Thoracic aorta (tissue), 2 donors: ENCODE results near the gene CRTC3. TPM values are rescaled to one million over a fixed set of nuclear protein-coding genes. Genes with fewer than 3 reads are reported as not detected.

Experiments used
- ATAC-seq: fragments of 150-250 bp; one replicate; pipeline ENCODE4 v1.8.0; 2017; ENCODE audit warnings: low read depth; ENCODE audit not compliant: insufficient number of reproducible peaks, low FRiP score
- DNase-seq: peaks from one replicate; pipeline ENCODE4 v3.0.0-alpha.2; 2020; ENCODE audit warnings: low spot score
- H3K27ac ChIP-seq, 2 donors: fragments of 200-600 bp; sonication (generic); 1 replicate in 1 of 2; 2 replicates in 1 of 2; pipeline ENCODE4 v1.5.1; 2016; ENCODE audit warnings: mild to moderate bottlenecking in 2 of 2, moderate library complexity in 2 of 2
- H3K27me3 ChIP-seq: fragments of 200-600 bp; sonication (generic); replicated peaks from 2 replicates; pipeline ENCODE4 v1.6.0; 2016; ENCODE audit warnings: mild to moderate bottlenecking; ENCODE audit not compliant: insufficient read depth
- H3K36me3 ChIP-seq: fragments of 200-600 bp; sonication (generic); one replicate; pipeline ENCODE4 v1.5.1; 2016
- H3K4me1 ChIP-seq, 2 donors: fragments of 200-600 bp; sonication (generic); 1 replicate in 1 of 2; 2 replicates in 1 of 2; pipeline versions ENCODE4 v1.5.1 to v1.6.0; 2016; ENCODE audit warnings: low read depth in 2 of 2, mild to moderate bottlenecking in 1 of 2; ENCODE audit not compliant: control insufficient read depth in 1 of 2
- H3K4me3 ChIP-seq: fragments of 200-600 bp; sonication (generic); 2 replicates; pipeline ENCODE4 v1.5.1; 2016; ENCODE audit warnings: mild to moderate bottlenecking
- H3K9me3 ChIP-seq: fragments of 200-600 bp; sonication (generic); 2 replicates; pipeline ENCODE4 v1.5.1; 2016
- CTCF ChIP-seq: fragments of 200-600 bp; sonication (generic); IDR thresholded peaks from one replicate; pipeline ENCODE4 v1.5.1; 2019; ENCODE audit warnings: antibody characterized with exemption
- total RNA-seq, 2 donors: library from RNA; depleted of rRNA; stranded (reverse); fragments of >200 nt; gene quantifications; one replicate each; pipeline versions ENCODE4 v1.1.0 to v1.2.3, GENCODE V29; 2016

Gene CRTC3
- total RNA-seq, 2 donors from 2014 or later: 73.2 to 89.8 TPM

- DNase-seq: no peak
- peaks cover 39 to 51% of the 10 kb centered on the region in 2 donors for H3K4me1 ChIP-seq
- no peak overlapping the region for H3K4me3 ChIP-seq
- no peaks in the 10 kb centered on the region for H3K9me3 ChIP-seq
- H3K36me3 ChIP-seq: no peaks in the 10 kb centered on the region
- no peaks in the 10 kb centered on the region for H3K27me3 ChIP-seq
- ATAC-seq: no peak
- no peak overlapping the region for H3K27ac ChIP-seq
- no peak for TF ChIP-seq CTCF
These were observed 55.1 kb downstream of the CRTC3 start for GRCh38 chr15:90584841-90585240.

GRCh38 chr15:90585863-90586262, 56.1 kb downstream of the CRTC3 start:
- ATAC-seq (no peak), DNase-seq (no peak)
- peaks cover 33 to 52% of the 10 kb centered on the region in 2 donors for H3K4me1 ChIP-seq
- no peak for TF ChIP-seq CTCF
- peak overlapping the region in 1 of 2 donors; percentile 16 for H3K27ac ChIP-seq
- no peak overlapping the region for H3K4me3 ChIP-seq
- H3K36me3 ChIP-seq: no peaks in the 10 kb centered on the region
- H3K9me3 ChIP-seq: no peaks in the 10 kb centered on the region
- H3K27me3 ChIP-seq: no peaks in the 10 kb centered on the region

- Histone ChIP-seq H3K9me3 (no peaks in the 10 kb centered on the region), H3K4me1 (peaks cover 31 to 52% of the 10 kb centered on the region in 2 donors), H3K36me3 (no peaks in the 10 kb centered on the region), H3K27ac (no peak overlapping the region), H3K27me3 (no peaks in the 10 kb centered on the region), H3K4me3 (no peak overlapping the region)
- DNase-seq: no peak
- ATAC-seq: no peak
- TF ChIP-seq CTCF: no peak
These were observed 57.2 kb downstream of the CRTC3 start for GRCh38 chr15:90586948-90587347.

- ATAC-seq (no peak), DNase-seq (no peak)
- Histone ChIP-seq H3K4me1 (peaks cover 24 to 52% of the 10 kb centered on the region in 2 donors), H3K27ac (no peak overlapping the region), H3K4me3 (no peak overlapping the region), H3K9me3 (no peaks in the 10 kb centered on the region), H3K36me3 (no peaks in the 10 kb centered on the region), H3K27me3 (no peaks in the 10 kb centered on the region)
- no peak for TF ChIP-seq CTCF
These were observed 58.7 kb downstream of the CRTC3 start for GRCh38 chr15:90588427-90588826.

GRCh38 chr15:90591524-90591923, 61.8 kb downstream of the CRTC3 start:
- H3K4me1 ChIP-seq: peaks cover 39 to 67% of the 10 kb centered on the region in 2 donors

More at GRCh38 chr15:90591524-90591923, 61.8 kb downstream of the CRTC3 start:
- ATAC-seq (no peak), DNase-seq (no peak)
- no peaks in the 10 kb centered on the region for H3K36me3 ChIP-seq
- no peaks in the 10 kb centered on the region for H3K9me3 ChIP-seq
- H3K27me3 ChIP-seq: no peaks in the 10 kb centered on the region
- no peak overlapping the region for H3K4me3 ChIP-seq
- TF ChIP-seq CTCF: no peak
- H3K27ac ChIP-seq: peak overlapping the region; percentile 28 to 46
